Measurements from ENCODE around the gene MYO1H. TPM values are rescaled to one million over a fixed set of nuclear protein-coding genes. Genes with fewer than 3 reads are reported as not detected.

The MYO1H gene
- total RNA-seq, 3 donors from 2014 or later (not counting 1 experiment from before 2014, with no cell fraction given), result not detected

DNA sequence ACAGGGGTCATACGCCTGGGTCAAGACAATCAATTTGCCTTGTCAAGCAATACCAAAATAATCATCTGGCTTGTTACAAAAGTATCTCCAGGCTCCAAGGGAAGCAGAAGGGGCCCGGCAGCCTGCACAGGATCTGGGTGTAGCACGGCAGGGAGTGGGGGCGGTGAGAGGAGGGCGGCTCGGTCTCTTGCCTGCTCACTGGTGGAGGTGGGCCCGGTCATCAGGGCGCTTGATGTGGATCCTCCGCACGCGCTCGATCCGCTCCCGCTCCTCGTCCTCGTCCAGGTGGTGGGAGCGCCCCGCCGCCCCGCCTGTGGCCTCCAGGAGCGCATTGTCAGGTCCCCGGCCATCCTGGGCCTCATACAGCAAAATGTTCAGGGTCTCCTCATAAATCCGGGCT lies 103.7 kb downstream of the MYO1H start:
- 80% methylated on average over 23 of the region's 23 CpGs for WGBS (ENCODE audit: insufficient coverage)
- peaks cover 21% of the 10 kb centered on the region for H3K36me3 Mint-ChIP-seq
- TF ChIP-seq, protein P1, sequence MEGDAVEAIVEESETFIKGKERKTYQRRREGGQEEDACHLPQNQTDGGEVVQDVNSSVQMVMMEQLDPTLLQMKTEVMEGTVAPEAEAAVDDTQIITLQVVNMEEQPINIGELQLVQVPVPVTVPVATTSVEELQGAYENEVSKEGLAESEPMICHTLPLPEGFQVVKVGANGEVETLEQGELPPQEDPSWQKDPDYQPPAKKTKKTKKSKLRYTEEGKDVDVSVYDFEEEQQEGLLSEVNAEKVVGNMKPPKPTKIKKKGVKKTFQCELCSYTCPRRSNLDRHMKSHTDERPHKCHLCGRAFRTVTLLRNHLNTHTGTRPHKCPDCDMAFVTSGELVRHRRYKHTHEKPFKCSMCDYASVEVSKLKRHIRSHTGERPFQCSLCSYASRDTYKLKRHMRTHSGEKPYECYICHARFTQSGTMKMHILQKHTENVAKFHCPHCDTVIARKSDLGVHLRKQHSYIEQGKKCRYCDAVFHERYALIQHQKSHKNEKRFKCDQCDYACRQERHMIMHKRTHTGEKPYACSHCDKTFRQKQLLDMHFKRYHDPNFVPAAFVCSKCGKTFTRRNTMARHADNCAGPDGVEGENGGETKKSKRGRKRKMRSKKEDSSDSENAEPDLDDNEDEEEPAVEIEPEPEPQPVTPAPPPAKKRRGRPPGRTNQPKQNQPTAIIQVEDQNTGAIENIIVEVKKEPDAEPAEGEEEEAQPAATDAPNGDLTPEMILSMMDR (IDR thresholded peaks at IDR 0.05), result no peak
- H3K9me3 ChIP-seq (ENCODE audit: control insufficient read depth, insufficient read depth, low read length), result no peaks in the 10 kb centered on the region
- peaks cover 66 to 71% of the 10 kb centered on the region in 2 donors for H3K4me1 Mint-ChIP-seq
- intact Hi-C loops (cut with micrococcal nuclease), result loop anchor here (2.0 kb wide), 3 partner anchors 23 to 43 kb away; partner anchors contain the start of genes KCTD10 and UBE3B
- no peaks in the 10 kb centered on the region for H3K27me3 ChIP-seq (ENCODE audit: control insufficient read depth, insufficient read depth, low read length)
- peak overlapping the region; percentile 88 for H3K4me3 Mint-ChIP-seq
- no peaks in the 10 kb centered on the region for H3K9me3 Mint-ChIP-seq
- no peaks in the 10 kb centered on the region for H3K27me3 Mint-ChIP-seq (ENCODE audit: low read depth in 2 of 2)
- H3K27ac Mint-ChIP-seq, result peak overlapping the region; percentile 92 to 93
- peaks cover 60% of the 10 kb centered on the region for H3K4me1 ChIP-seq (ENCODE audit: control insufficient read depth, insufficient read depth, low read length)
- H3K36me3 ChIP-seq (ENCODE audit: control insufficient read depth, insufficient read depth, low read length), result peaks cover 44% of the 10 kb centered on the region
- H3K4me3 ChIP-seq (ENCODE audit: low read length), result no peak overlapping the region
- DNase-seq (no peak), ATAC-seq (peak; percentile 25 to 39 (median 26))
- H3K27ac ChIP-seq (ENCODE audit: low read length), result peak overlapping the region; percentile 81

GRCh38 chr12:109452489-109452888 lies 104.8 kb downstream of the MYO1H start:
- H3K27ac ChIP-seq (ENCODE audit: low read length), result no peak overlapping the region
- ATAC-seq, result no peak

DNA sequence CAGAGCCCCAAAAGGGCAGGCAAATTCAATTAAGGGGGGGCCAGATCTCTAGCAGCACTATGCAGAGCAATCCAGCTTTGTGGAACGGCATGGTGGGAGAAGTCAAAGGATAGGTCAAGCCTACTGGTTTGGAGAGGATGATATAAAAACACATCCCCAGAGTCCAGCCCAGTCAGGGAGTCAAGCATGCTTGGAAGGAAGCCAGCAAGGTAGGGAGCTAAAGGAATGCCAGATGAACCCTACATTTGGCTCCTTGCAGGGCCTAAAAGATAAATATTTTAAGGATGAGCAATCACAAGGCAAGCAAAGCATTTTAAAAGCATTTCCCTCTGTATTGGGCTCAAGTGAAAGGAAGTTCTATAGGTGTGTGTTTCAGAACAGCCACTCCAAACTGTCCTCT lies 108.0 kb downstream of the MYO1H start:
- no peaks in the 10 kb centered on the region for H3K27me3 ChIP-seq (ENCODE audit: control insufficient read depth, insufficient read depth, low read length)
- intact Hi-C loops (cut with micrococcal nuclease), result no loop called here
- Mint-ChIP-seq H3K27ac (peak overlapping the region in 1 of 2 donors; percentile 86), H3K4me3 (no peak overlapping the region), H3K9me3 (no peaks in the 10 kb centered on the region), H3K36me3 (peaks cover 42% of the 10 kb centered on the region), H3K4me1 (peaks cover 80 to 83% of the 10 kb centered on the region in 2 donors), H3K27me3 (ENCODE audit: low read depth in 2 of 2) (no peaks in the 10 kb centered on the region)
- H3K36me3 ChIP-seq (ENCODE audit: control insufficient read depth, insufficient read depth, low read length), result peaks cover 57% of the 10 kb centered on the region
- TF ChIP-seq, protein P1 (IDR thresholded peaks at IDR 0.05), result no peak
- WGBS (ENCODE audit: insufficient coverage), result 93% methylated on average over 1 of the region's 1 CpG
- no peaks in the 10 kb centered on the region for H3K9me3 ChIP-seq (ENCODE audit: control insufficient read depth, insufficient read depth, low read length)
- H3K4me3 ChIP-seq (ENCODE audit: low read length), result no peak overlapping the region
- H3K4me1 ChIP-seq (ENCODE audit: control insufficient read depth, insufficient read depth, low read length), result peaks cover 65% of the 10 kb centered on the region
- H3K27ac ChIP-seq (ENCODE audit: low read length), result no peak overlapping the region
- DNase-seq, result no peak
- no peak for ATAC-seq

More at GRCh38 chr12:109452489-109452888, 104.8 kb downstream of the MYO1H start:
- peaks cover 70 to 74% of the 10 kb centered on the region in 2 donors for H3K4me1 Mint-ChIP-seq
- peaks cover 56% of the 10 kb centered on the region for H3K4me1 ChIP-seq (ENCODE audit: control insufficient read depth, insufficient read depth, low read length)
- intact Hi-C loops (cut with micrococcal nuclease), result no loop called here
- no peaks in the 10 kb centered on the region for H3K9me3 Mint-ChIP-seq
- peaks cover 32% of the 10 kb centered on the region for H3K36me3 Mint-ChIP-seq
- DNase-seq, result no peak
- H3K9me3 ChIP-seq (ENCODE audit: control insufficient read depth, insufficient read depth, low read length), result no peaks in the 10 kb centered on the region
- H3K27me3 ChIP-seq (ENCODE audit: control insufficient read depth, insufficient read depth, low read length), result no peaks in the 10 kb centered on the region
- H3K4me3 ChIP-seq (ENCODE audit: low read length), result no peak overlapping the region
- WGBS (ENCODE audit: insufficient coverage), result 64% methylated on average over 2 of the region's 2 CpGs
- H3K27ac Mint-ChIP-seq, result peak overlapping the region; percentile 92 to 93
- H3K36me3 ChIP-seq (ENCODE audit: control insufficient read depth, insufficient read depth, low read length), result peaks cover 51% of the 10 kb centered on the region
- H3K4me3 Mint-ChIP-seq, result peak overlapping the region; percentile 75
- H3K27me3 Mint-ChIP-seq (ENCODE audit: low read depth in 2 of 2), result no peaks in the 10 kb centered on the region
- TF ChIP-seq, protein P1 (IDR thresholded peaks at IDR 0.05), result no peak

DNA sequence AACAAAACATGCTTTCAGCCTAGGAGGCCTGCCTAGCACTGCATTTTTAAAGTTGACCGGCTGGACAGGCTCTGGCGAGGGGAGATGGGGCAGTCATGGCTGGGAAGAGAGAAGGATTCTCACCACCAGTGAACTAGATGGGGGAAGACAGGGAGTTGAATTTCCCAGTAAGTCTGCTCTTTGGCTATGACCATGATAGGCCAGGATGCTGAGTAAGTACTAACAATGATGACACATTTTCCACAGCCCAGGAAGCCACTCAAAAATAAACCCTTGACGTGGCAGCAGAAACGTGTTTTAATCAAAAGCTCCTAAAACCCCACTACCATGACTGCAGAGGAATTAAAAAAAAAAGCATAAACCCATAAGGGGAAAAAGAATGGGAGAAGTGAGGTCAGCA lies 110.4 kb downstream of the MYO1H start:
- TF ChIP-seq, protein P1 (IDR thresholded peaks at IDR 0.05), result no peak
- Histone ChIP-seq H3K9me3 (ENCODE audit: control insufficient read depth, insufficient read depth, low read length) (no peaks in the 10 kb centered on the region), H3K4me1 (ENCODE audit: control insufficient read depth, insufficient read depth, low read length) (peaks cover 66% of the 10 kb centered on the region), H3K4me3 (ENCODE audit: low read length) (no peak overlapping the region), H3K27ac (ENCODE audit: low read length) (peak overlapping the region; percentile 83), H3K27me3 (ENCODE audit: control insufficient read depth, insufficient read depth, low read length) (no peaks in the 10 kb centered on the region), H3K36me3 (ENCODE audit: control insufficient read depth, insufficient read depth, low read length) (peaks cover 54% of the 10 kb centered on the region)
- peak in 1 of 3 donors; percentile 30 for ATAC-seq
- Mint-ChIP-seq H3K27ac (peak overlapping the region; percentile 86 to 90), H3K9me3 (no peaks in the 10 kb centered on the region), H3K4me3 (peak overlapping the region; percentile 91), H3K27me3 (ENCODE audit: low read depth in 2 of 2) (no peaks in the 10 kb centered on the region), H3K36me3 (peaks cover 42% of the 10 kb centered on the region), H3K4me1 (peaks cover 83 to 88% of the 10 kb centered on the region in 2 donors)
- DNase-seq, result no peak
- 77% methylated on average over 3 of the region's 4 CpGs for WGBS (ENCODE audit: insufficient coverage)
- intact Hi-C loops (cut with micrococcal nuclease), result no loop called here

All from natural killer cell (primary cell).